ENCODE data around the gene PTCSC3.

- TF ChIP-seq EP300 (IDR thresholded peaks at IDR 0.05; ENCODE audit: borderline replicate concordance in 1 of 2, control insufficient read depth in 1 of 2, low read depth in 2 of 2, low read length in 2 of 2): no peak
- TF ChIP-seq NRF1 (conservative IDR thresholded peaks at IDR 0.05; ENCODE audit: low read depth, low read length): no peak
- TF ChIP-seq CTCF (IDR thresholded peaks at IDR 0.05 in 2 of 3, conservative IDR thresholded peaks at IDR 0.05 in 1 of 3; ENCODE audit: control insufficient read depth in 2 of 3, extremely low read depth in 1 of 3, insufficient read depth in 1 of 3, low read depth in 3 of 3, low read length in 3 of 3): no peak
- TF ChIP-seq HCFC1 (IDR thresholded peaks at IDR 0.05; ENCODE audit: low read length): no peak
- no peak for TF ChIP-seq YY1 (IDR thresholded peaks at IDR 0.05; ENCODE audit: low read depth, low read length)
- TF ChIP-seq MTA2 (IDR thresholded peaks at IDR 0.05; ENCODE audit: low read depth): no peak
Observed at GRCh38 chr14:36223558-36223957, 47.0 kb upstream of the PTCSC3 start.
